Measurements from ENCODE around the gene TMEM269. TPM values are rescaled to one million over a fixed set of nuclear protein-coding genes. Genes with fewer than 3 reads are reported as not detected.
A peak's percentile ranks its signal among the peaks of the same experiment; 100 is the strongest.
"Not testable (repeated sequence)": the region's sequence is repeated elsewhere in the genome, so short reads cannot be mapped to it uniquely, and the experiment has no call there.

Gene TMEM269
- total and polyA plus RNA-seq, 2 experiments from 2014 or later = not detected

GRCh38 chr1:42801832-42802473, 17.2 kb downstream of the TMEM269 start:
- Histone ChIP-seq H3K4me1 (ENCODE audit: insufficient read depth) (peaks cover 3% of the 10 kb centered on the region; the same call in 1 of the 2 replicates), H3K27me3 (replicated peaks; ENCODE audit: insufficient read depth) (no peaks in the 10 kb centered on the region), H3K27ac (peak overlapping the region; percentile 67), H2AFZ (peak overlapping the region; percentile 47), H3K4me3 (peak overlapping the region; percentile 52), H3K4me2 (ENCODE audit: unreplicated experiment) (peak overlapping the region; percentile 67), H3F3A (ENCODE audit: insufficient read depth) (peaks cover 10% of the 10 kb centered on the region; the same call in 1 of the 2 replicates), H3K9me2 (ENCODE audit: insufficient read depth) (no peaks in the 10 kb centered on the region), H3K9ac (peak overlapping the region; percentile 36), H3K36me3 (ENCODE audit: low read depth) (no peaks in the 10 kb centered on the region), H4K20me1 (ENCODE audit: insufficient read depth) (no peaks in the 10 kb centered on the region), H3K79me2 (ENCODE audit: insufficient read depth) (no peaks in the 10 kb centered on the region), H3K9me3 (ENCODE audit: low read depth) (no peaks in the 10 kb centered on the region)
- 9 to 10% methylated on average over 8 of the region's 8 CpGs for WGBS, 2 experiments (ENCODE audit: low coverage in 1 of 2, low lambda C conversion rate in 2 of 2, missing lambda C conversion rate in 2 of 2)
- TF ChIP-seq EZH2phosphoT487 (IDR thresholded peaks at IDR 0.05; ENCODE audit: insufficient read depth, low read depth) = no peak
- no peak for TF ChIP-seq EZH2 (IDR thresholded peaks at IDR 0.05; ENCODE audit: insufficient read depth, poor library complexity, severe bottlenecking)
- in situ Hi-C loops (cut with MboI) = no loop called here
- peak; percentile 81 for DNase-seq

- in situ Hi-C loops (cut with MboI) = no loop called here
- no peak for DNase-seq
These were observed 21.4 kb downstream of the TMEM269 start for GRCh38 chr1:42806171-42806570.

GRCh38 chr1:42806593-42806992, 21.8 kb downstream of the TMEM269 start:
- 87 to 91% methylated on average over 5 of the region's 5 CpGs for whole genome bisulfite sequencing, 2 experiments (ENCODE audit: low coverage in 1 of 2, low lambda C conversion rate in 2 of 2, missing lambda C conversion rate in 2 of 2)
- no peaks in the 10 kb centered on the region for H3K79me2 ChIP-seq (ENCODE audit: insufficient read depth)
- H3K4me2 ChIP-seq (ENCODE audit: unreplicated experiment) = no peak overlapping the region
- in situ Hi-C loops (cut with MboI) = no loop called here
- H3K4me3 ChIP-seq = no peak overlapping the region
- H2AFZ ChIP-seq = no peak overlapping the region
- H3K9ac ChIP-seq = no peak overlapping the region
- H3K27ac ChIP-seq = no peak overlapping the region
- no peak for DNase-seq
- H3K36me3 ChIP-seq (ENCODE audit: low read depth) = no peaks in the 10 kb centered on the region
- no peaks in the 10 kb centered on the region for H4K20me1 ChIP-seq (ENCODE audit: insufficient read depth)
- no peaks in the 10 kb centered on the region for H3K9me2 ChIP-seq (ENCODE audit: insufficient read depth)
- peaks cover 10% of the 10 kb centered on the region; the same call in 1 of the 2 replicates for H3F3A ChIP-seq (ENCODE audit: insufficient read depth)
- TF ChIP-seq EZH2 (IDR thresholded peaks at IDR 0.05; ENCODE audit: insufficient read depth, poor library complexity, severe bottlenecking) (no peak), EZH2phosphoT487 (IDR thresholded peaks at IDR 0.05; ENCODE audit: insufficient read depth, low read depth) (no peak)
- peaks cover 3% of the 10 kb centered on the region; the same call in 1 of the 2 replicates for H3K4me1 ChIP-seq (ENCODE audit: insufficient read depth)
- H3K27me3 ChIP-seq (replicated peaks; ENCODE audit: insufficient read depth) = no peaks in the 10 kb centered on the region
- H3K9me3 ChIP-seq (ENCODE audit: low read depth) = no peaks in the 10 kb centered on the region

More at GRCh38 chr1:42806171-42806570, 21.4 kb downstream of the TMEM269 start:
- TF ChIP-seq EZH2 (IDR thresholded peaks at IDR 0.05; ENCODE audit: insufficient read depth, poor library complexity, severe bottlenecking) = no peak
- TF ChIP-seq EZH2phosphoT487 (IDR thresholded peaks at IDR 0.05; ENCODE audit: insufficient read depth, low read depth) = no peak
- H3F3A ChIP-seq (ENCODE audit: insufficient read depth) = peaks cover 10% of the 10 kb centered on the region; the same call in 1 of the 2 replicates
- H3K27ac ChIP-seq = no peak overlapping the region
- peaks cover 3% of the 10 kb centered on the region; the same call in 1 of the 2 replicates for H3K4me1 ChIP-seq (ENCODE audit: insufficient read depth)
- H3K27me3 ChIP-seq (replicated peaks; ENCODE audit: insufficient read depth) = no peaks in the 10 kb centered on the region
- no peaks in the 10 kb centered on the region for H3K9me3 ChIP-seq (ENCODE audit: low read depth)
- no peaks in the 10 kb centered on the region for H3K79me2 ChIP-seq (ENCODE audit: insufficient read depth)
- no peak overlapping the region for H3K4me3 ChIP-seq
- no peak overlapping the region for H2AFZ ChIP-seq
- no peaks in the 10 kb centered on the region for H4K20me1 ChIP-seq (ENCODE audit: insufficient read depth)
- H3K4me2 ChIP-seq (ENCODE audit: unreplicated experiment) = no peak overlapping the region
- H3K9me2 ChIP-seq (ENCODE audit: insufficient read depth) = no peaks in the 10 kb centered on the region
- no peak overlapping the region for H3K9ac ChIP-seq
- H3K36me3 ChIP-seq (ENCODE audit: low read depth) = no peaks in the 10 kb centered on the region

GRCh38 chr1:42807056-42807668, 22.4 kb downstream of the TMEM269 start:
- no peak for DNase-seq
- no peaks in the 10 kb centered on the region for H3K27me3 ChIP-seq (replicated peaks; ENCODE audit: insufficient read depth)
- no peaks in the 10 kb centered on the region for H3K79me2 ChIP-seq (ENCODE audit: insufficient read depth)
- TF ChIP-seq EZH2 (IDR thresholded peaks at IDR 0.05; ENCODE audit: insufficient read depth, poor library complexity, severe bottlenecking) = no peak
- TF ChIP-seq EZH2phosphoT487 (IDR thresholded peaks at IDR 0.05; ENCODE audit: insufficient read depth, low read depth) = no peak
- H2AFZ ChIP-seq = no peak overlapping the region
- in situ Hi-C loops (cut with MboI) = no loop called here
- H3K27ac ChIP-seq = no peak overlapping the region
- H3K4me2 ChIP-seq (ENCODE audit: unreplicated experiment) = no peak overlapping the region
- no peaks in the 10 kb centered on the region for H4K20me1 ChIP-seq (ENCODE audit: insufficient read depth)
- H3K9me2 ChIP-seq (ENCODE audit: insufficient read depth) = no peaks in the 10 kb centered on the region
- H3K9ac ChIP-seq = no peak overlapping the region
- H3K4me1 ChIP-seq (ENCODE audit: insufficient read depth) = peaks cover 3% of the 10 kb centered on the region; the same call in 1 of the 2 replicates
- H3F3A ChIP-seq (ENCODE audit: insufficient read depth) = peaks cover 5% of the 10 kb centered on the region; the same call in 1 of the 2 replicates
- no peaks in the 10 kb centered on the region for H3K9me3 ChIP-seq (ENCODE audit: low read depth)
- no peak overlapping the region for H3K4me3 ChIP-seq
- no peaks in the 10 kb centered on the region for H3K36me3 ChIP-seq (ENCODE audit: low read depth)

GRCh38 chr1:42814815-42815214, 30.0 kb downstream of the TMEM269 start:
- 92 to 95% methylated on average over 3 of the region's 3 CpGs for whole genome bisulfite sequencing, 2 experiments (ENCODE audit: low coverage in 1 of 2, low lambda C conversion rate in 2 of 2, missing lambda C conversion rate in 2 of 2)
- H3K9me2 ChIP-seq (ENCODE audit: insufficient read depth); H3K4me2 ChIP-seq (ENCODE audit: unreplicated experiment); H3F3A ChIP-seq (ENCODE audit: insufficient read depth); DNase-seq; H2AFZ ChIP-seq; H3K9me3 ChIP-seq (ENCODE audit: low read depth); H3K4me3 ChIP-seq; H3K27ac ChIP-seq; H3K27me3 ChIP-seq (replicated peaks; ENCODE audit: insufficient read depth); H4K20me1 ChIP-seq (ENCODE audit: insufficient read depth); H3K36me3 ChIP-seq (ENCODE audit: low read depth); in situ Hi-C loops (cut with MboI); H3K9ac ChIP-seq: not testable (repeated sequence)
- H3K79me2 ChIP-seq (ENCODE audit: insufficient read depth) = peaks cover 25% of the 10 kb centered on the region
- H3K4me1 ChIP-seq (ENCODE audit: insufficient read depth) = peaks cover 13% of the 10 kb centered on the region
